Mucosa of descending colon (tissue), 3 donors: ENCODE results near the gene TENM4. TPM values are rescaled to one million over a fixed set of nuclear protein-coding genes. Genes with fewer than 3 reads are reported as not detected.

Experiments
- ATAC-seq: fragments of 200-7000 bp; cut with Tn5 transposase; one replicate; pipeline ENCODE4 v1.9.1; 2020; ENCODE audit warnings: mild to moderate bottlenecking, moderate library complexity
- DNase-seq, 3 donors: peaks; one replicate each; pipeline ENCODE4 v3.0.0-alpha.2; 2020
- H3K36me3 ChIP-seq: fragments of 200-600 bp; one replicate; pipeline ENCODE4 v1.8.0; 2021; ENCODE audit warnings: low read depth, mild to moderate bottlenecking
- H3K4me1 ChIP-seq: fragments of 200-600 bp; one replicate; pipeline ENCODE4 v1.8.0; 2021; ENCODE audit warnings: low read depth, mild to moderate bottlenecking
- H3K4me3 ChIP-seq: fragments of 200-600 bp; one replicate; pipeline ENCODE4 v1.8.0; 2021; ENCODE audit warnings: mild to moderate bottlenecking
- H3K9me3 ChIP-seq: fragments of 200-600 bp; one replicate; pipeline ENCODE4 v1.8.0; 2021; ENCODE audit warnings: mild to moderate bottlenecking
- CTCF ChIP-seq: fragments of 200-600 bp; IDR thresholded peaks from one replicate; pipeline ENCODE4 v1.8.0; 2022; ENCODE audit warnings: antibody characterized with exemption, mild to moderate bottlenecking
- intact Hi-C, 2 donors: fragments of 100-400 bp; cut with DNase I in 1 of 2; cut with micrococcal nuclease in 1 of 2; formaldehyde crosslinking; loops; one replicate each; pipeline versions ENCODE4 v1.11.0 to v1.11.1; 2022; cut with DNase I, micrococcal nuclease
- total RNA-seq, 3 donors: library from RNA; stranded (reverse); fragmentation: NEBNext Ultra II Directional in 2 of 3; extraction: Animal tissue kit (Norgen Biotek cat#: 25700) in 2 of 3; gene quantifications; one replicate each; pipeline versions ENCODE4 v1.2.1 to v1.2.4, GENCODE V29; 2021 to 2023
- donor health status: DM: no; HTN: no; CAD: no; lungs with moderate emphysema.
- donor health status: DM: no; HTN: no; CAD: no.
- donor health status: DM: no; HTN: yes; CAD: no.

TENM4 gene
- total RNA-seq, 3 donors from 2014 or later: 0.70 to 1.6 (median 1.2) TPM

- Histone ChIP-seq H3K4me1 (no peaks in the 10 kb centered on the region), H3K36me3 (no peaks in the 10 kb centered on the region), H3K4me3 (no peak overlapping the region), H3K9me3 (no peaks in the 10 kb centered on the region)
- no peak for ATAC-seq
- intact Hi-C loops: no loop called here
- no peak for TF ChIP-seq CTCF
- DNase-seq: no peak
Measured at GRCh38 chr11:79033833-79034232, 407.0 kb downstream of the TENM4 start.

GRCh38 chr11:79030448-79030847 lies 410.4 kb downstream of the TENM4 start:
- Histone ChIP-seq H3K4me3 (no peak overlapping the region), H3K9me3 (no peaks in the 10 kb centered on the region), H3K4me1 (no peaks in the 10 kb centered on the region), H3K36me3 (no peaks in the 10 kb centered on the region)
- intact Hi-C loops: no loop called here
- DNase-seq: no peak
- TF ChIP-seq CTCF: no peak
- ATAC-seq: no peak

GRCh38 chr11:79028225-79028624 lies 412.6 kb downstream of the TENM4 start:
- Histone ChIP-seq H3K9me3 (no peaks in the 10 kb centered on the region), H3K4me3 (no peak overlapping the region), H3K4me1 (no peaks in the 10 kb centered on the region), H3K36me3 (no peaks in the 10 kb centered on the region)
- ATAC-seq (no peak), DNase-seq (no peak)
- intact Hi-C loops: no loop called here
- no peak for TF ChIP-seq CTCF

- intact Hi-C loops: no loop called here
- ATAC-seq: no peak
- no peak for TF ChIP-seq CTCF
- no peaks in the 10 kb centered on the region for H3K36me3 ChIP-seq
- H3K4me3 ChIP-seq: no peak overlapping the region
- H3K9me3 ChIP-seq: no peaks in the 10 kb centered on the region
- DNase-seq: no peak
- H3K4me1 ChIP-seq: no peaks in the 10 kb centered on the region
Measured at GRCh38 chr11:79026803-79027445, 413.9 kb downstream of the TENM4 start.

- H3K4me1 ChIP-seq: no peaks in the 10 kb centered on the region
- no peaks in the 10 kb centered on the region for H3K9me3 ChIP-seq
- DNase-seq (no peak), ATAC-seq (no peak)
- no peak overlapping the region for H3K4me3 ChIP-seq
- H3K36me3 ChIP-seq: no peaks in the 10 kb centered on the region
- intact Hi-C loops: no loop called here
- TF ChIP-seq CTCF: no peak
Measured at GRCh38 chr11:79025622-79026021, 415.2 kb downstream of the TENM4 start.

- no peak for DNase-seq
Measured at GRCh38 chr11:79025097-79025496, 415.7 kb downstream of the TENM4 start.

More at GRCh38 chr11:79025097-79025496, 415.7 kb downstream of the TENM4 start:
- no peaks in the 10 kb centered on the region for H3K36me3 ChIP-seq
- intact Hi-C loops: no loop called here
- H3K4me3 ChIP-seq: no peak overlapping the region
- no peak for TF ChIP-seq CTCF
- no peaks in the 10 kb centered on the region for H3K9me3 ChIP-seq
- no peaks in the 10 kb centered on the region for H3K4me1 ChIP-seq
- no peak for ATAC-seq
